ENCODE results near the gene SMAP2.

SMAP2 gene

DNA sequence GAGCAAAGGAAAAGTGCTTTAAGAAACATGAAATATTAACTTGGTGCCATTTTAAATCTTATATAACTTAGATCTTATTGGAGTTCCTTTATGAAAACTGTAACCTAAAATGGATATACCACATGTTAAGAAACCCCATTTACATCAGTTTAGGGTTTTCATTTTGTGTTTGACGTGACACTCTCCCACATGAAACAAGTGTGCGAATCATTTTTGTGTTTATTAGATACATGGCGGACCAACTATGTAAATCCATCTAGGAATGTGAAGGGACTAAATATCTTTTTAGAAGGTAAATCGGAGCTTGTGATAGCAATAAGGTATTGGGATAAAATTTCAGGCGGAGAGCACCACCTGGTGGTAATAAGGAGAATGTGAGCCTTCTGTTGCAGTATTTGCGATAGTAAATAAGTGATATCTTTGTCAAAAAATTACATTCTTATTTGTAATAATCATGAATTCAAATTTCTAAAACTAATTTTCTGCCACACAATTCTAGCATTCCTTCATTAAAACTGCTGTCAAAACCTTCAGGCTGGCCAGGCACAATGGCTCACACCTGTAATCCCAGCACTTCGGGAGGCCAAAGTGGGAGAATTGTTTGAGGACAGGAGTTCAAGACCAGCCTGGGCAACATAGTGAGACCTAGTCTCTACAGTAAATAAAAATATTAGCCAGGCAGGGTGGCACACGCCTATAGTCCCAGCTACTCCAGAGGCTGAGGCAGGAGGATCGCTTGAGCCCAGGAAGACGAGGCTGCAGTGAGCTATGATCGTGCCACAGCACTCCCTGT, 31.3 kb downstream of the SMAP2 start:
- Histone ChIP-seq H3K27ac (ENCODE audit: low read length) (no peak overlapping the region), H3K9ac (ENCODE audit: low read length in 2 of 2) (peak overlapping the region in 1 of 2 donors; percentile 37), H3K4me1 (ENCODE audit: control insufficient read depth, insufficient read depth, low read length) (no peaks in the 10 kb centered on the region), H3K36me3 (ENCODE audit: control insufficient read depth in 2 of 2, insufficient read depth in 2 of 2, low read length in 2 of 2) (no peaks in the 10 kb centered on the region), H3K27me3 (ENCODE audit: control insufficient read depth in 1 of 2, insufficient read depth in 2 of 2, low read length in 2 of 2) (no peaks in the 10 kb centered on the region), H3K4me3 (ENCODE audit: low read length in 2 of 2) (peak overlapping the region; percentile 49 to 56), H3K9me3 (ENCODE audit: control insufficient read depth in 2 of 2, low read length in 2 of 2) (no peaks in the 10 kb centered on the region)

DNA sequence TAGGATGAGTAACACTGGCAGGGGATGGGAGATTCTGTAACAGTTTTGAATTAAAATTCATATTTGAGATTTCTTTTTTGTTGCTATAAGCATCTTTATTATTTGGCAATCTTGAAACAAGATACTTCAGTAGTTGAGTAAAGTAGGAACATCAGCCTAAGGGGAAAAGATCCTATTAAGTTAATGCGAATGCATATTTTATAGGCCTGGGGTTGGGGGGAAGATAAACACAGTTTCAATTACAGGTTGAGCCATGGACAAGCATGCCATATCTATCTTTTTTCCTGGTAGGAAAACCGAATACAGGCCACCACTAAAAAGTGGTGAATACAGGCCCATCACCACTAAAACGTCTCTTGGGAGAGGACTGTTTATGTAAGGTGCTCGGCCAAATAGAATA, 32.3 kb downstream of the SMAP2 start:
- Histone ChIP-seq H3K27me3 (ENCODE audit: control insufficient read depth in 1 of 2, insufficient read depth in 2 of 2, low read length in 2 of 2) (no peaks in the 10 kb centered on the region), H3K27ac (ENCODE audit: low read length) (no peak overlapping the region), H3K36me3 (ENCODE audit: control insufficient read depth in 2 of 2, insufficient read depth in 2 of 2, low read length in 2 of 2) (no peaks in the 10 kb centered on the region), H3K9me3 (ENCODE audit: control insufficient read depth in 2 of 2, low read length in 2 of 2) (no peaks in the 10 kb centered on the region), H3K4me1 (ENCODE audit: control insufficient read depth, insufficient read depth, low read length) (no peaks in the 10 kb centered on the region), H3K9ac (ENCODE audit: low read length in 2 of 2) (no peak overlapping the region), H3K4me3 (ENCODE audit: low read length in 2 of 2) (no peak overlapping the region)

DNA sequence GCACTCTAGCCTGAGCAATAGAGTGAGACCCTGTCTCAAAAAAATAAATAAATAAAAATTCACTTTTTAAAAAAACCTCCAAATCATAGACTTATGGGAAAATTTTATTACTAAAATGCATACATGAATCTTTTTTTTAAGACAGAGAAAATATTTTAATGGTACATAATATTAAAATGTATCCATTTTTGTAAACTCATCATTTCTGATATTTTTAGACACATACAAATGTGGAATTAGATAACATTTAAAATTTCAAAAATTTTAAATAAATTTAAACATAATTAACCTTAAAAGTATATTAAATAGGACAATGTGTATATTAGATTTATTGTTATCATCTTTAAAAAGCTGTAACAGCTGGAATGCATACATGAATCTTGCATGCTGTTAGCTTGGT, 33.9 kb downstream of the SMAP2 start:
- H3K4me1 ChIP-seq (ENCODE audit: control insufficient read depth, insufficient read depth, low read length), result no peaks in the 10 kb centered on the region
- H3K9me3 ChIP-seq (ENCODE audit: control insufficient read depth in 2 of 2, low read length in 2 of 2), result no peaks in the 10 kb centered on the region
- no peak overlapping the region for H3K4me3 ChIP-seq (ENCODE audit: low read length in 2 of 2)
- H3K36me3 ChIP-seq (ENCODE audit: control insufficient read depth in 2 of 2, insufficient read depth in 2 of 2, low read length in 2 of 2), result no peaks in the 10 kb centered on the region
- H3K27me3 ChIP-seq (ENCODE audit: control insufficient read depth in 1 of 2, insufficient read depth in 2 of 2, low read length in 2 of 2), result no peaks in the 10 kb centered on the region
- no peak overlapping the region for H3K9ac ChIP-seq (ENCODE audit: low read length in 2 of 2)
- H3K27ac ChIP-seq (ENCODE audit: low read length), result no peak overlapping the region

DNA sequence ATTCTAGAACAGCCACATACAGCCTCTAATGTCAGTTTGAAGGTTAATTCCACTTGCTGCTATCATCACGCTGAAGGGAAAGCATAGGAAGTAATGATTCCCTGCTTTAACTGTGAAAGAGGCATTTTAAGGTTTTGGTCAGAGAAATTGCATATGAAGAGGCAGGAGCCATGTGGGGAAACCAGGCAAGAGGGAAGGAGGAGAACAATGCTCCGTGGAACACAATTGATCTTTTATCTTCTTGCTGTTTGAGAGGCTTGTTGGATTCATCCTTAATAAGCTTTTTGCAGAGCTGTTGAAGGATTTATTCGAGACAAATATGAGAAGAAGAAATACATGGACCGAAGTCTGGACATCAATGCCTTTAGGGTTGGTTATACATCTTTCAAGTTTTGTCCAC, 35.9 kb downstream of the SMAP2 start:
- peaks cover 0 to 10% of the 10 kb centered on the region in 2 donors for H3K36me3 ChIP-seq (ENCODE audit: control insufficient read depth in 2 of 2, insufficient read depth in 2 of 2, low read length in 2 of 2)
- no peaks in the 10 kb centered on the region for H3K9me3 ChIP-seq (ENCODE audit: control insufficient read depth in 2 of 2, low read length in 2 of 2)
- no peak overlapping the region for H3K4me3 ChIP-seq (ENCODE audit: low read length in 2 of 2)
- no peak overlapping the region for H3K27ac ChIP-seq (ENCODE audit: low read length)
- no peaks in the 10 kb centered on the region for H3K4me1 ChIP-seq (ENCODE audit: control insufficient read depth, insufficient read depth, low read length)
- H3K27me3 ChIP-seq (ENCODE audit: control insufficient read depth in 1 of 2, insufficient read depth in 2 of 2, low read length in 2 of 2), result no peaks in the 10 kb centered on the region
- H3K9ac ChIP-seq (ENCODE audit: low read length in 2 of 2), result no peak overlapping the region

DNA sequence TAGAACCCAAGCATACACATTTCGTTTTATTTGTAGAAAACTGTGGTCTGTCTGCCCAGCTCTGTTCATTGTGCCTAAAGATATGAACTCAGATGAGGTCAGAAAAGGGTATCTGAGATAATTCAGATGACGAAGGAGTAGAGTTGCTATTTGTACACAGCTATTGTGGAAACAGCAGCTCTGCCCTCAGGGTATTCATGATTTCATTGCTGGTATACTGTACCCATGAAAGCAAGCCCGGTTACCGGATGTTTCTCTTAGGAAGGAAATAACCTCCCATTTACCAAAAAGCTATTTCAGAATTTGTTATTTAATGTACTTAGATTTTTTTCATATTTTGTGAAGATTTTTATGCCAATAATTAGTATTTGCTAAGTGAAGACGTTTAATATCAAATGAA, 37.8 kb downstream of the SMAP2 start:
- Histone ChIP-seq H3K36me3 (ENCODE audit: control insufficient read depth in 2 of 2, insufficient read depth in 2 of 2, low read length in 2 of 2) (peaks cover 9 to 24% of the 10 kb centered on the region in 2 donors), H3K27me3 (ENCODE audit: control insufficient read depth in 1 of 2, insufficient read depth in 2 of 2, low read length in 2 of 2) (no peaks in the 10 kb centered on the region), H3K4me3 (ENCODE audit: low read length in 2 of 2) (no peak overlapping the region), H3K4me1 (ENCODE audit: control insufficient read depth, insufficient read depth, low read length) (no peaks in the 10 kb centered on the region), H3K9ac (ENCODE audit: low read length in 2 of 2) (no peak overlapping the region), H3K9me3 (ENCODE audit: control insufficient read depth in 2 of 2, low read length in 2 of 2) (no peaks in the 10 kb centered on the region), H3K27ac (ENCODE audit: low read length) (no peak overlapping the region)

DNA sequence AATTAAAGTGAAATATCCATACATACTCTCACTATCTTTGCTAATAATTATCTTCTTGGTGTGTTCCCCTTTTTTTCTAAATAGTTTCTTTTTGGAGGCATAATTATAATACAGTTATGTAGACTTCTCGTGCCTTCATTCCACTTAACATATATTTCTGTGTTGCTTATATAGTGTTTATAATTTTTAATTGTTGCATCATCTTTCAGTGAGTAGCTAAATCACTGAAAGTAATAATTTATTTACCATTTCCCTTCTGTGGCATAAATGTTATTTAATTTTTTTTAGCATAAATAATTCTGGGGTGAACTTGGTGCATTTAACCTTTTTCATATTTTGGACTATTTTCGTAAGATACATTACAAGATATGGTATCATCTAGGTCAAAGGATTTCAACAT, 38.3 kb downstream of the SMAP2 start:
- Histone ChIP-seq H3K9ac (ENCODE audit: low read length in 2 of 2) (no peak overlapping the region), H3K27me3 (ENCODE audit: control insufficient read depth in 1 of 2, insufficient read depth in 2 of 2, low read length in 2 of 2) (no peaks in the 10 kb centered on the region), H3K9me3 (ENCODE audit: control insufficient read depth in 2 of 2, low read length in 2 of 2) (no peaks in the 10 kb centered on the region), H3K4me1 (ENCODE audit: control insufficient read depth, insufficient read depth, low read length) (no peaks in the 10 kb centered on the region), H3K27ac (ENCODE audit: low read length) (no peak overlapping the region), H3K4me3 (ENCODE audit: low read length in 2 of 2) (no peak overlapping the region), H3K36me3 (ENCODE audit: control insufficient read depth in 2 of 2, insufficient read depth in 2 of 2, low read length in 2 of 2) (peaks cover 12 to 30% of the 10 kb centered on the region in 2 donors)

DNA sequence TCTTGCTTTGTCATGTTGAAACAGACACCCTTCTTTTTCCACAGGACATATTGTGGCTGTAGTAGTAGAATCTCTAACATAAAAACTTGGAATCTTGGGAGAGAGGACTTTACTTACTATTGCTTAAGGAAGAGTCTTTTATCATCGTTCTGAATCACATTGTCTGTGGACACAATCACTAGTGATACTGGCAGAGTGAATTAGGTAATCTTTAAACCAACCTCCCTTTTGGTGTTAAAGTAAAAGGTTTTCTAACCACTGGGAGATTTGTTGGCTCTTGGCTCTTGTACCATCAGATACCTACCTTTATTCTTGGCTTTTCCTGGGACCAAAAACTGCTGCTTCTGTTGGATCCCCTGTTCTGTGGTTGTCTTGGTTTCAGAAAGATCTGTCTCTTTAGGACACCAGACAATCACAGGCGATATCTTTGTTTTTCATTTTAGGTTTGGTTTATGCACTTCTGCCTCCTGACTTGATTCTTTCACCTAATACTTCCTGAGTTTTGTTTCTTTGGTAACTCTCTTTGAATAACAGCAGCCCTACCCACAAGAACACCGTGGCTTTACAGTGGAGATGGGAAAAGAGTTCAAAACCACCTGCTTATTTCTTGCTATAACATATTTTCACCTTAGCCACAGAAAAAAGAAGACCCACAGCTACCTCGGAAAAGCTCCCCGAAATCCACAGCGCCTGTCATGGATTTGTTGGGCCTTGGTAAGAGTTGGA, 40.2 kb downstream of the SMAP2 start:
- no peak overlapping the region for H3K4me3 ChIP-seq (ENCODE audit: low read length in 2 of 2)
- H3K27ac ChIP-seq (ENCODE audit: low read length), result no peak overlapping the region
- H3K27me3 ChIP-seq (ENCODE audit: control insufficient read depth in 1 of 2, insufficient read depth in 2 of 2, low read length in 2 of 2), result no peaks in the 10 kb centered on the region
- peaks cover 14 to 37% of the 10 kb centered on the region in 2 donors for H3K36me3 ChIP-seq (ENCODE audit: control insufficient read depth in 2 of 2, insufficient read depth in 2 of 2, low read length in 2 of 2)
- no peaks in the 10 kb centered on the region for H3K4me1 ChIP-seq (ENCODE audit: control insufficient read depth, insufficient read depth, low read length)
- H3K9ac ChIP-seq (ENCODE audit: low read length in 2 of 2), result no peak overlapping the region
- no peaks in the 10 kb centered on the region for H3K9me3 ChIP-seq (ENCODE audit: control insufficient read depth in 2 of 2, low read length in 2 of 2)

DNA sequence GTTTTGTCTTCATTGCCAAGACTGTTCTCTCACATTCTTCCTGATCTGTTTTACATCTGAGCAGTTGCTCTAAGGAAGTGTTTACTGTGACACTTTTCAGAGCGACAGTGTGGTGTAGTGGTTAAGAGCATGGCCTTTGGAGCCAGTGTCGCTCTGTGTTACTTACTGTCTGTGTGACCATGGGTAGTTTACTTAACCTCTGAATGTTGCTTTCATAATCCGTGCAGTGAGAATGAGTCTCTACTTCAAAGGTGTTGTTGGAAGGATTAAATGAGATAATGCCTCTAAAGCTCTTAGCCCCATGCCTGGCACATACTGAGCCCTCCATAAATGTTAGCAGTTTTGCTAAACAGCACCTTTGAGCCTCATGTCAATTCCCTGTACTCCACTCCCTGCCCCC, 40.8 kb downstream of the SMAP2 start:
- H3K27ac ChIP-seq (ENCODE audit: low read length), result no peak overlapping the region

DNA sequence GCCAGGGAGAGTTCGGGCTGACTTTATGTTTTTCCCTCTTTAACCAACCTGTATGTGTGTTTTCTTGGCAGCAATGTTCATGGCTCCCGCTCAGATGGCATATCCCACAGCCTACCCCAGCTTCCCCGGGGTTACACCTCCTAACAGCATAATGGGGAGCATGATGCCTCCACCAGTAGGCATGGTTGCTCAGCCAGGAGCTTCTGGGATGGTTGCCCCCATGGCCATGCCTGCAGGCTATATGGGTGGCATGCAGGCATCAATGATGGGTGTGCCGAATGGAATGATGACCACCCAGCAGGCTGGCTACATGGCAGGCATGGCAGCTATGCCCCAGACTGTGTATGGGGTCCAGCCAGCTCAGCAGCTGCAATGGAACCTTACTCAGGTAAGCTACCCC, 43.2 kb downstream of the SMAP2 start:
- Histone ChIP-seq H3K9ac (ENCODE audit: low read length in 2 of 2) (no peak overlapping the region), H3K9me3 (ENCODE audit: control insufficient read depth in 2 of 2, low read length in 2 of 2) (no peaks in the 10 kb centered on the region), H3K4me1 (ENCODE audit: control insufficient read depth, insufficient read depth, low read length) (no peaks in the 10 kb centered on the region), H3K36me3 (ENCODE audit: control insufficient read depth in 2 of 2, insufficient read depth in 2 of 2, low read length in 2 of 2) (peaks cover 14 to 41% of the 10 kb centered on the region in 2 donors), H3K4me3 (ENCODE audit: low read length in 2 of 2) (no peak overlapping the region), H3K27me3 (ENCODE audit: control insufficient read depth in 1 of 2, insufficient read depth in 2 of 2, low read length in 2 of 2) (no peaks in the 10 kb centered on the region), H3K27ac (ENCODE audit: low read length) (no peak overlapping the region)

More for the DNA sequence above, 40.8 kb downstream of the SMAP2 start:
- no peak overlapping the region for H3K9ac ChIP-seq (ENCODE audit: low read length in 2 of 2)
- H3K9me3 ChIP-seq (ENCODE audit: control insufficient read depth in 2 of 2, low read length in 2 of 2), result no peaks in the 10 kb centered on the region
- no peak overlapping the region for H3K4me3 ChIP-seq (ENCODE audit: low read length in 2 of 2)
- peaks cover 14 to 37% of the 10 kb centered on the region in 2 donors for H3K36me3 ChIP-seq (ENCODE audit: control insufficient read depth in 2 of 2, insufficient read depth in 2 of 2, low read length in 2 of 2)
- no peaks in the 10 kb centered on the region for H3K27me3 ChIP-seq (ENCODE audit: control insufficient read depth in 1 of 2, insufficient read depth in 2 of 2, low read length in 2 of 2)
- no peaks in the 10 kb centered on the region for H3K4me1 ChIP-seq (ENCODE audit: control insufficient read depth, insufficient read depth, low read length)

DNA sequence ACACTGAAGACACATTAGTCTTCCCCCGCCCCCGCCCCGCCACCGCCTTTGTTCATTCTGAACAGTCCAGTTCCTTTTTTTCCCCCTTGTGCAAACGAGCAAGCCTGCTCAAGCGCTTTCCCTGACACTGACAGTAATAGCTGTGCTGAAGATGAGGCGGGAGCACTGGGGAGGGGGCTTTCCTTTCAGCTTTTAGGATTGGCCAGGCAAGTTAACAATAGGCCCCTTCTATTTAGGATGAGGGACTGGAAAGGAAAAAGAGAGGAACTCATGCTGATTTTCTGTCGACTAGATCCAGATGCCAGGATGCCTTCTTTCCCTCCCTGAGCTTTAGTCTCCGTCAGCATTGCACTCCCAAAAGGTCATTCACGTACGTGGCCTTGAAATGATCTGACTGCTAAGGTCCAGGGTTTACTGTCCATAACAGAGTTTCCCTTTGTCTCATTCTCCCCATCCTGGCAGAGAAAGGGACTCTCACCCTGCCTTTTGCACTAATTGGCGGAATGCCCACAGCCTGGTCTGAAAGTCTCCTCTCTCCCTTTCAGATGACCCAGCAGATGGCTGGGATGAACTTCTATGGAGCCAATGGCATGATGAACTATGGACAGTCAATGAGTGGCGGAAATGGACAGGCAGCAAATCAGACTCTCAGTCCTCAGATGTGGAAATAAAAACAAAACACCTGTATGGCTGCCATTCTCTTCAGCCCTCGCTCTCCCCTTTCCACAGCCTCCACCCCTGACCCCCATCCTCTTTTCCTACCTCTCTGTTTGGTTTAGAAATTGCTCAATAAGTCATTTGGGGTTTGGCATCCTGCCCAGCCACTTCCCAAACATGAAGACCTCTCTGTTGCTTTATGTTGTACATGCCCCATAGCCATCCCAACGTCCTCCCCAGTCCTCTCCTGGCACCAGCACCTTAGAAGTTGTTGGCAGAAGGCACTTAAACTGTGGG, 48.2 kb downstream of the SMAP2 start:
- Histone ChIP-seq H3K4me3 (ENCODE audit: low read length in 2 of 2) (no peak overlapping the region), H3K9ac (ENCODE audit: low read length in 2 of 2) (no peak overlapping the region), H3K27me3 (ENCODE audit: control insufficient read depth in 1 of 2, insufficient read depth in 2 of 2, low read length in 2 of 2) (no peaks in the 10 kb centered on the region), H3K36me3 (ENCODE audit: control insufficient read depth in 2 of 2, insufficient read depth in 2 of 2, low read length in 2 of 2) (peaks cover 8 to 20% of the 10 kb centered on the region in 2 donors), H3K27ac (ENCODE audit: low read length) (no peak overlapping the region), H3K9me3 (ENCODE audit: control insufficient read depth in 2 of 2, low read length in 2 of 2) (no peaks in the 10 kb centered on the region), H3K4me1 (ENCODE audit: control insufficient read depth, insufficient read depth, low read length) (peaks cover 2% of the 10 kb centered on the region)
